HepG2 (cell line): ENCODE measurements around the gene RUVBL1. TPM values are rescaled to one million over a fixed set of nuclear protein-coding genes. Genes with fewer than 3 reads are reported as not detected.

Experiments used
- ADNP ChIP-seq: sonication (generic); formaldehyde crosslinking; IDR thresholded peaks from 2 replicates; pipeline ENCODE4 v1.4.0; 2020; ENCODE audit warnings: missing genetic modification reagents
- ATF7-NPFF ChIP-seq: sonication (generic); formaldehyde crosslinking; IDR thresholded peaks from 2 replicates; pipeline ENCODE4 v1.8.1; 2023; ENCODE audit warnings: mild to moderate bottlenecking, low read depth, missing genetic modification reagents, moderate library complexity
- NPAS2 ChIP-seq: sonication (generic); formaldehyde crosslinking; IDR thresholded peaks from 2 replicates; pipeline ENCODE4 v1.8.0; 2022; ENCODE audit warnings: mild to moderate bottlenecking, missing genetic modification reagents, borderline replicate concordance
- PAWR ChIP-seq: sonication (generic); formaldehyde crosslinking; IDR thresholded peaks from 2 replicates; pipeline ENCODE4 v1.4.0; 2020; ENCODE audit warnings: missing genetic modification reagents, mild to moderate bottlenecking, borderline replicate concordance
- POLR2G ChIP-seq: fragments of 200-400 bp; formaldehyde crosslinking; IDR thresholded peaks from 2 replicates; pipeline ENCODE4 v1.6.1; 2018; ENCODE audit warnings: mild to moderate bottlenecking, low read depth, low read length, moderate library complexity
- SOX6 ChIP-seq, 2 experiments: fragments of 450-650 bp in 1 of 2; sonication (generic) in 1 of 2; formaldehyde crosslinking in 1 of 2; IDR thresholded peaks; 2 replicates each; pipeline versions ENCODE4 v1.4.0 to v1.6.1; 2017 to 2020; ENCODE audit warnings: antibody characterized with exemption in 1 of 2, mild to moderate bottlenecking in 1 of 2, missing genetic modification reagents in 1 of 2
- THYN1 ChIP-seq: sonication (generic); formaldehyde crosslinking; IDR thresholded peaks from 2 replicates; pipeline ENCODE4 v1.8.1; 2023; ENCODE audit warnings: low read depth, mild to moderate bottlenecking, moderate library complexity, missing genetic modification reagents, borderline replicate concordance
- TMF1 ChIP-seq: sonication (generic); formaldehyde crosslinking; IDR thresholded peaks from 2 replicates; pipeline ENCODE4 v1.8.1; 2022; ENCODE audit warnings: low read depth, missing genetic modification reagents
- ZBED4 ChIP-seq: sonication (generic); formaldehyde crosslinking; IDR thresholded peaks from 2 replicates; pipeline ENCODE4 v1.4.0; 2020; ENCODE audit warnings: missing genetic modification reagents, borderline replicate concordance
- ZBTB14 ChIP-seq: sonication (generic); formaldehyde crosslinking; IDR thresholded peaks from 2 replicates; pipeline ENCODE4 v1.4.0; 2020; ENCODE audit warnings: missing genetic modification reagents
- ZBTB2 ChIP-seq: sonication (generic); formaldehyde crosslinking; IDR thresholded peaks from 2 replicates; pipeline ENCODE4 v1.8.0; 2022; ENCODE audit warnings: low read depth, missing genetic modification reagents
- ZNF282 ChIP-seq: fragments of 450-650 bp; IDR thresholded peaks from 2 replicates; pipeline ENCODE4 v1.6.1; 2018; ENCODE audit not compliant: partially characterized antibody
- ZNF337 ChIP-seq: sonication (generic); formaldehyde crosslinking; IDR thresholded peaks from 2 replicates; pipeline ENCODE4 v1.5.1; 2020; ENCODE audit warnings: missing genetic modification reagents, low read depth, mild to moderate bottlenecking, borderline replicate concordance
- ZNF564 ChIP-seq: sonication (generic); formaldehyde crosslinking; IDR thresholded peaks from 2 replicates; pipeline ENCODE4 v1.8.1; 2023; ENCODE audit warnings: mild to moderate bottlenecking, missing genetic modification reagents
- ZNF703 ChIP-seq: sonication (generic); formaldehyde crosslinking; IDR thresholded peaks from 2 replicates; pipeline ENCODE4 v1.5.1; 2020; ENCODE audit warnings: missing genetic modification reagents, mild to moderate bottlenecking, moderate library complexity, borderline replicate concordance
- ZNF766 ChIP-seq: sonication (generic); formaldehyde crosslinking; IDR thresholded peaks from 2 replicates; pipeline ENCODE4 v1.5.0; 2020; ENCODE audit warnings: missing genetic modification reagents, borderline replicate concordance
- ZNF777 ChIP-seq: sonication (generic); formaldehyde crosslinking; IDR thresholded peaks from 2 replicates; pipeline ENCODE4 v1.4.0; 2020; ENCODE audit warnings: missing genetic modification reagents
- ZSCAN20 ChIP-seq: sonication (generic); formaldehyde crosslinking; IDR thresholded peaks from 2 replicates; pipeline ENCODE4 v1.4.0; 2020; ENCODE audit warnings: missing genetic modification reagents, mild to moderate bottlenecking, borderline replicate concordance
- polyA plus RNA-seq, 8 experiments: library from polyadenylated mRNA; depleted of rRNA in 3 of 8; stranded (reverse) in 7 of 8; unstranded in 1 of 8; fragments of >200 nt; fragmentation: Illumina TruSeq in 4 of 8; extraction: Trizol in 4 of 8; gene quantifications; 2 replicates each; pipeline versions ENCODE4 v1.2.1 to v1.2.3, GENCODE V29; 2011 to 2016; ENCODE audit warnings: low read depth in 4 of 8, missing spikeins in 1 of 8, mixed read lengths in 1 of 8; ENCODE audit not compliant: insufficient read depth in 1 of 8
- total RNA-seq, 5 experiments: library from RNA; depleted of rRNA; stranded (reverse); fragments of >200 nt; fragmentation: Illumina TruSeq; extraction: Trizol; gene quantifications; 2 replicates each; pipeline ENCODE4 v1.2.3, GENCODE V29; 2016; ENCODE audit warnings: low read depth in 1 of 5
- TF ChIP-seq, protein P1 (sequence below): sonication (generic); formaldehyde crosslinking; IDR thresholded peaks from 2 replicates; pipeline ENCODE4 v1.4.0; 2020; ENCODE audit warnings: missing genetic modification reagents
- TF ChIP-seq, protein P2 (sequence below): sonication (generic); formaldehyde crosslinking; IDR thresholded peaks from 2 replicates; pipeline ENCODE4 v1.4.0; 2020; ENCODE audit warnings: missing genetic modification reagents

Gene RUVBL1
- total and polyA plus RNA-seq, 2 of the 13 experiments (the other 11 are each of a cell fraction or from before 2014, with no cell fraction given), result 32.7 to 86.3 TPM

- TF ChIP-seq ZNF766 (CRISPR knock-in tag) (peak; percentile 63; the same call in 1 of the 2 replicates), ZNF777 (CRISPR knock-in tag) (no peak), PAWR (CRISPR knock-in tag) (no peak), POLR2G (peak; percentile 87), ZNF337 (no peak), TMF1 (CRISPR knock-in tag) (no peak), ZBTB2 (CRISPR knock-in tag) (no peak), ZBED4 (peak; percentile 33; the same call in 1 of the 2 replicates), ADNP (CRISPR knock-in tag) (no peak), THYN1 (no peak), ATF7-NPFF (CRISPR knock-in tag) (no peak), NPAS2 (CRISPR knock-in tag) (no peak), ZNF282 (no peak), ZNF564 (CRISPR knock-in tag) (peak; percentile 27; the same call in 1 of the 2 replicates), ZSCAN20 (CRISPR knock-in tag) (no peak), ZNF703 (no peak), ZBTB14 (CRISPR knock-in tag) (no peak), SOX6 (IDR thresholded peaks at IDR 0.05) (no peak), SOX6 (CRISPR knock-in tag; IDR thresholded peaks at IDR 0.05) (peak; percentile 70)
- TF ChIP-seq, protein P1, sequence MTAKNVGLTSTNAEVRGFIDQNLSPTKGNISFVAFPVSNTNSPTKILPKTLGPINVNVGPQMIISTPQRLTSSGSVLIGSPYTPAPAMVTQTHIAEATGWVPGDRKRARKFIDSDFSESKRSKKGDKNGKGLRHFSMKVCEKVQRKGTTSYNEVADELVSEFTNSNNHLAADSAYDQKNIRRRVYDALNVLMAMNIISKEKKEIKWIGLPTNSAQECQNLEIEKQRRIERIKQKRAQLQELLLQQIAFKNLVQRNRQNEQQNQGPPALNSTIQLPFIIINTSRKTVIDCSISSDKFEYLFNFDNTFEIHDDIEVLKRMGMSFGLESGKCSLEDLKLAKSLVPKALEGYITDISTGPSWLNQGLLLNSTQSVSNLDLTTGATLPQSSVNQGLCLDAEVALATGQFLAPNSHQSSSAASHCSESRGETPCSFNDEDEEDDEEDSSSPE (CRISPR knock-in tag), result peak; percentile 71
- TF ChIP-seq, protein P2, sequence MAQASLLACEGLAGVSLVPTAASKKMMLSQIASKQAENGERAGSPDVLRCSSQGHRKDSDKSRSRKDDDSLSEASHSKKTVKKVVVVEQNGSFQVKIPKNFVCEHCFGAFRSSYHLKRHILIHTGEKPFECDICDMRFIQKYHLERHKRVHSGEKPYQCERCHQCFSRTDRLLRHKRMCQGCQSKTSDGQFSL (CRISPR knock-in tag), result no peak
Observed at GRCh38 chr3:128123538-128124368, at the start of gene RUVBL1 (continued).
